Gastroesophageal sphincter (tissue), 4 donors: Measurements from ENCODE around the gene TSPEAR. TPM values are rescaled to one million over a fixed set of nuclear protein-coding genes. Genes with fewer than 3 reads are reported as not detected.

Experiments
- ATAC-seq: fragments of 150-250 bp; one replicate; pipeline ENCODE4 v1.9.1; 2016; ENCODE audit warnings: mild to moderate bottlenecking, moderate library complexity
- H3K27ac ChIP-seq, 4 donors: fragments of 200-600 bp; sonication (generic) in 3 of 4; 1 replicate in 3 of 4; 2 replicates in 1 of 4; pipeline ENCODE4 v1.5.1; 2016 to 2019
- H3K27me3 ChIP-seq: fragments of 200-600 bp; sonication (generic); one replicate; pipeline ENCODE4 v1.5.1; 2019
- H3K36me3 ChIP-seq, 2 donors: fragments of 200-600 bp; sonication (generic); one replicate each; pipeline ENCODE4 v1.5.1; 2019; ENCODE audit warnings: control low read depth in 1 of 2
- H3K4me1 ChIP-seq, 3 donors: fragments of 200-600 bp; sonication (generic); 1 replicate in 2 of 3; 2 replicates in 1 of 3; pipeline ENCODE4 v1.5.1; 2016 to 2019; ENCODE audit warnings: control low read depth in 2 of 3
- H3K4me3 ChIP-seq, 2 donors: fragments of 200-600 bp; sonication (generic); one replicate each; pipeline ENCODE4 v1.5.1; 2019; ENCODE audit warnings: mild to moderate bottlenecking in 1 of 2, moderate library complexity in 1 of 2
- H3K9me3 ChIP-seq, 3 donors: fragments of 200-600 bp; sonication (generic); one replicate each; pipeline ENCODE4 v1.5.1; 2017 to 2019; ENCODE audit warnings: control low read depth in 2 of 3
- EP300 ChIP-seq: sonication (generic); formaldehyde crosslinking; IDR thresholded peaks from one replicate; pipeline ENCODE4 v1.6.1; 2017; ENCODE audit warnings: antibody characterized with exemption, mild to moderate bottlenecking
- POLR2A ChIP-seq, 2 donors: fragments of 450-650 bp; IDR thresholded peaks; one replicate each; pipeline ENCODE4 v1.6.1; 2017; ENCODE audit warnings: antibody characterized with exemption in 2 of 2, mild to moderate bottlenecking in 2 of 2, moderate library complexity in 1 of 2
- POLR2AphosphoS5 ChIP-seq: sonication (generic); formaldehyde crosslinking; IDR thresholded peaks from one replicate; pipeline ENCODE4 v1.6.1; 2017; ENCODE audit warnings: antibody characterized with exemption
- WGBS, 2 donors: methylation state at CpG; one replicate each; pipeline ENCODE4 v1.1.5; 2018; ENCODE audit warnings: low coverage in 1 of 2; 5-methylcytosine and 5-hydroxymethylcytosine counted together
- total RNA-seq, 4 donors: library from RNA; depleted of rRNA; stranded (reverse); fragments of >200 nt; gene quantifications; one replicate each; pipeline ENCODE4 v1.1.0, GENCODE V29; 2016
- TF ChIP-seq, protein P1 (sequence below), 4 experiments: fragments of 200-600 bp in 2 of 4; fragments of 450-650 bp in 2 of 4; sonication (generic) in 1 of 4; IDR thresholded peaks; one replicate each; pipeline ENCODE4 v1.5.1; 2017 to 2019; ENCODE audit warnings: antibody characterized with exemption in 4 of 4, mild to moderate bottlenecking in 2 of 4, moderate library complexity in 2 of 4

TSPEAR gene
- total RNA-seq, 4 donors from 2014 or later = not detected

DNA sequence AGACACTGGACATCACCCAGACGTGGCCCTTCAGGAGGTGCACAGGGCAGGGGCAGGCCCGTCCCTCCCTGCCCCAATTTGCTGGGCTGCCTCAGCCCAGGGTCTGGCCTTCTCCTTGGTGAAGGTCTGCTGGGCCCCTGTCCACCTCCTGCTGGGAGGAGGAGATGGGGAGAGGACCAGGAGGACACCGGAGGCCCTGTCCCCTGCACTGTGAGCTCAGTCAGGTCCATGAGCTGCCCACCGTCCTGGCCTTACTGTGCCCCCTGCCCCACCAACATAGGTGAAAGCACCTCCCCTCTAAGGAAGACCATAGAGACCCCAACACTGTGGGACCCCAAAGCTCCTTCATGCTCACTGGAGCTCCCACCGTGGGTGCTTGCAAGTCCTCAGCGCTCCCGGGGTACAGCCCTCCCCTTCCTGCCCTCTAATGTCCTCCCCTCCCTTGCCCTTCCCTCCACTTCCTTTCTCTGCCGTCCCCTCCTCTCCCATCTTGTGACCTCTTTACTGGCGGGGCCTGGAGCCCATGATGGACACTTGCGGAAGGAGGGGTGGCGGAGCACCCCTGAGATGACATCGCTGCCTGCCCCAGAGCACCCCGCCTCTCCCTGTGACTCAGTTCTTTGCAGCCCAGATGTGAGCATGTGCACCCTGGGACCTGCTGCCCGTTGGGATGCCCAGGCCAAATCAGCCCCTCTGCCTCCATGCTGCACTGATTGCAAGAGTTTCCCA, 251.5 kb downstream of the TSPEAR start:
- H3K27me3 ChIP-seq = no peaks in the 10 kb centered on the region
- peaks cover 0 to 31% (median 6%) of the 10 kb centered on the region in 3 donors for H3K4me1 ChIP-seq
- no peak overlapping the region for H3K4me3 ChIP-seq
- peaks cover 0 to under 1% (median 0%) of the 10 kb centered on the region in 3 donors for H3K9me3 ChIP-seq
- no peak for ATAC-seq
- WGBS, 2 donors = 59 to 88% methylated on average over 5 to 6 of the region's 14 CpGs
- TF ChIP-seq, protein P1, sequence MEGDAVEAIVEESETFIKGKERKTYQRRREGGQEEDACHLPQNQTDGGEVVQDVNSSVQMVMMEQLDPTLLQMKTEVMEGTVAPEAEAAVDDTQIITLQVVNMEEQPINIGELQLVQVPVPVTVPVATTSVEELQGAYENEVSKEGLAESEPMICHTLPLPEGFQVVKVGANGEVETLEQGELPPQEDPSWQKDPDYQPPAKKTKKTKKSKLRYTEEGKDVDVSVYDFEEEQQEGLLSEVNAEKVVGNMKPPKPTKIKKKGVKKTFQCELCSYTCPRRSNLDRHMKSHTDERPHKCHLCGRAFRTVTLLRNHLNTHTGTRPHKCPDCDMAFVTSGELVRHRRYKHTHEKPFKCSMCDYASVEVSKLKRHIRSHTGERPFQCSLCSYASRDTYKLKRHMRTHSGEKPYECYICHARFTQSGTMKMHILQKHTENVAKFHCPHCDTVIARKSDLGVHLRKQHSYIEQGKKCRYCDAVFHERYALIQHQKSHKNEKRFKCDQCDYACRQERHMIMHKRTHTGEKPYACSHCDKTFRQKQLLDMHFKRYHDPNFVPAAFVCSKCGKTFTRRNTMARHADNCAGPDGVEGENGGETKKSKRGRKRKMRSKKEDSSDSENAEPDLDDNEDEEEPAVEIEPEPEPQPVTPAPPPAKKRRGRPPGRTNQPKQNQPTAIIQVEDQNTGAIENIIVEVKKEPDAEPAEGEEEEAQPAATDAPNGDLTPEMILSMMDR (IDR thresholded peaks at IDR 0.05) = no peak
- TF ChIP-seq POLR2AphosphoS5 = no peak
- no peak for TF ChIP-seq EP300
- no peak for TF ChIP-seq POLR2A (IDR thresholded peaks at IDR 0.05)
- peaks cover 0 to 29% of the 10 kb centered on the region in 2 donors for H3K36me3 ChIP-seq
- H3K27ac ChIP-seq = no peak overlapping the region

DNA sequence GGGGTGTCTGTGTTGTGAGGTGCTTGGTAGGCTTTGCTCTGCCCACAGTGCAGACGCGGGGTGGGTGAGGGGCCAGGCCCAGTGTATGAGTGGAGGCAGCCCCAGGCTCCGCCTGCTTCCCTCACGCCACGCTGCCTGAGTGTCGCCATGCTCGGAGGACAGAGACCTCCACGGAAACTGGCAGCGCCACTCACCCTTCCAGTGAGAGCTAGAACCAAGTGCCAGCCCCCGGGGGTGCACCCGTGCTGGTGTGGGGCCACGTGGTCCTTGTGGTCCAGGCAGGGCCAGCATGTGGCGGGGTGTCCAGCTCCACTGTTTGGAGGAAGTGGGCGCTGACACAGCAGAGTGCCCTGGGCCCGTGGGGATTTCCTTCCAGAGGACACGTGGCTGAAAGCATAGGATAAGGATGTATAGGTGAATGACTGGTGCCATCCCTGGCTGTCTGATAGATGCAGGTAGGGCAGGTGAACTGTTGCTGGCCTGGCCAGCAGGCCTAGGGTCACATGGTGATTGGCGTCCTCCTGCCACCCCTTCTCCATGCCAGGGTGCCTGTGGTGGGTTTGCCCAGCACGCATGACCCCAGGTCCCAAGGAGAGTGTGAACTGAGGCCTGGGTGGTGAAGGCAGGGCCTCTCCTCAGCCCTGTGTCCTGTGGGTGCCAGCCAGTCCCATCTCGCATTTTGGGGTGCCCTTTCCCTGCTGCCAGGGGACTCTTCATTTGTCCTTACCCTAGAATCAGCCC, 252.2 kb downstream of the TSPEAR start:
- H3K27ac ChIP-seq = no peak overlapping the region
- TF ChIP-seq POLR2AphosphoS5 (no peak), POLR2A (IDR thresholded peaks at IDR 0.05) (no peak)
- TF ChIP-seq, protein P1 (IDR thresholded peaks at IDR 0.05) = no peak
- no peaks in the 10 kb centered on the region for H3K27me3 ChIP-seq
- peaks cover 0 to 34% (median 6%) of the 10 kb centered on the region in 3 donors for H3K4me1 ChIP-seq
- H3K4me3 ChIP-seq = no peak overlapping the region
- ATAC-seq = no peak
- WGBS, 2 donors = 86% methylated on average over 5 of the region's 19 CpGs; no CpG with 5 or more reads in 1 of the 2 donors
- H3K9me3 ChIP-seq = peaks cover 0 to 8% (median 0%) of the 10 kb centered on the region in 3 donors
- peaks cover 0 to 29% of the 10 kb centered on the region in 2 donors for H3K36me3 ChIP-seq

DNA sequence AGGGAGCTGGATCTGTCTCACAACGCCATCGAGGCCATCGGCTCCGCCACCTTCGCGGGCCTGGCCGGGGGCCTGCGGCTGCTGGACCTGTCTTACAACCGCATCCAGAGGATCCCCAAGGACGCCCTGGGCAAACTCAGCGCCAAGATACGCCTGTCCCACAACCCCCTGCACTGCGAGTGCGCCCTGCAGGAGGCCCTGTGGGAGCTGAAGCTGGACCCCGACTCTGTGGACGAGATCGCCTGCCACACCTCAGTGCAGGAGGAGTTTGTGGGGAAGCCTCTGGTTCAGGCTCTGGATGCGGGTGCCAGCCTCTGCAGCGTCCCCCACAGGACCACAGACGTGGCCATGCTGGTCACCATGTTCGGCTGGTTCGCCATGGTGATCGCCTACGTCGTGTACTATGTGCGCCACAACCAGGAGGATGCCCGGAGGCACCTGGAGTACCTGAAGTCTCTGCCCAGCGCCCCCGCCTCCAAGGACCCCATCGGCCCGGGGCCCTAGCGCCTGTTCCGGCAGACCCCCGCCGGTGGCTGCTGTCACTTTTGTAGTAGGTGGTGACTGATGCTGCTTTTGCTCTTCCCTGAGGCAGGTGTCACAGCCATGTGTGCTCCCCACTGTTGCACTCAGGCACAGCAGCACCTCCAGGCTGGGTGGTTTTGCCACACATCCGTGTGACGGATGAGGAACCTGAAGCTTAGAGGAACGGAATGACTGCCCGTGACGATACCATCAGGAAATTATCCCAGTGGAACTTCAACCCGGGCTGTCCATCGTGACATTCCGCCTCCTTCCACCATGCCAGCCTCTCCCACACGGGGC, 254.2 kb downstream of the TSPEAR start:
- TF ChIP-seq POLR2AphosphoS5 = no peak
- no peak for TF ChIP-seq POLR2A (IDR thresholded peaks at IDR 0.05)
- TF ChIP-seq EP300 = no peak
- TF ChIP-seq, protein P1 (IDR thresholded peaks at IDR 0.05) = no peak
- 95% methylated on average over 6 to 7 of the region's 44 CpGs for WGBS, 2 donors
- H3K27me3 ChIP-seq = no peaks in the 10 kb centered on the region
- peaks cover 0 to 26% (median 6%) of the 10 kb centered on the region in 3 donors for H3K4me1 ChIP-seq
- H3K9me3 ChIP-seq = peaks cover 0 to 16% (median 0%) of the 10 kb centered on the region in 3 donors
- H3K36me3 ChIP-seq = peaks cover 0 to 29% of the 10 kb centered on the region in 2 donors
- no peak overlapping the region for H3K27ac ChIP-seq
- ATAC-seq = no peak
- no peak overlapping the region for H3K4me3 ChIP-seq

DNA sequence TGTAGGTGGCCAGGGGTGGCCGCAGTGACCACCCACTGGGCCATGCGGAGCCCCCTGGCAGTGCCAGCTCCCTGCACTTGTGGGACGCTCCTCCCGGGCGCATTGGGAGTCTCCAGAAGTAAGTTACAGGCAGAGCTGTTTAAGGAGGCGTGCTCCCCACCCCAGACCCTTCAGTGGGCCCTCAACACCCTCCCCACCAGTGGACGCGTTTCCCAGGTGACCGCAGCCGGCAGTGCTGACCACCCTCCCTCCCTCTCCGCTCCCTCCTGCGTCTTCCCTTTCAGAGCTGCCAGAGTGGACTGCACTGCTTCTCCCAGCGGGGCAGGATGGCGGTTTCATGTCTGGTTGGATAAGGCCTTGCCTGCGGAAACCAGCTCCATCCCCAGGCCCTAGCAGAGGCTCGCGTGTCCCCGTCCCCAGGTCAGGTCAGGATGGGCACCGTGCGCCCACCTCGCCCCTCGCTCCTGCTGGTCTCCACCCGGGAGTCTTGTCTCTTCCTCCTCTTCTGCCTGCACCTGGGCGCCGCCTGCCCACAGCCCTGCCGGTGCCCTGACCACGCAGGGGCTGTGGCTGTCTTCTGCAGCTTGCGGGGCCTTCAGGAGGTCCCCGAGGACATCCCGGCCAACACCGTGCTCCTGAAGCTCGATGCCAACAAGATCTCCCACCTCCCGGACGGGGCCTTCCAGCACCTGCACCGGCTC, 255.0 kb downstream of the TSPEAR start:
- H3K4me3 ChIP-seq = peak overlapping the region; percentile 76 to 95
- H3K4me1 ChIP-seq = peaks cover 0 to 26% (median 6%) of the 10 kb centered on the region in 3 donors
- H3K27ac ChIP-seq = peak overlapping the region in 3 of 4 donors; percentile 13 to 76 (median 68)
- peaks cover 0 to 29% of the 10 kb centered on the region in 2 donors for H3K36me3 ChIP-seq
- no peak for TF ChIP-seq POLR2AphosphoS5
- TF ChIP-seq, protein P1 (IDR thresholded peaks at IDR 0.05) = no peak
- TF ChIP-seq EP300 = no peak
- no peak for TF ChIP-seq POLR2A (IDR thresholded peaks at IDR 0.05)
- H3K27me3 ChIP-seq = no peaks in the 10 kb centered on the region
- H3K9me3 ChIP-seq = peaks cover 0 to 20% (median 0%) of the 10 kb centered on the region in 3 donors
- WGBS, 2 donors = 44 to 80% methylated on average over 1 to 3 of the region's 35 CpGs
- ATAC-seq = no peak
